Measurements from ENCODE around the gene HNRNPAB. TPM values are rescaled to one million over a fixed set of nuclear protein-coding genes. Genes with fewer than 3 reads are reported as not detected.
A peak's percentile ranks its signal among the peaks of the same experiment; 100 is the strongest.
"Not testable (repeated sequence)": the region's sequence is repeated elsewhere in the genome, so short reads cannot be mapped to it uniquely, and the experiment has no call there.

The HNRNPAB gene
- total RNA-seq, 1 donor from 2014 or later, result 466 TPM

DNA sequence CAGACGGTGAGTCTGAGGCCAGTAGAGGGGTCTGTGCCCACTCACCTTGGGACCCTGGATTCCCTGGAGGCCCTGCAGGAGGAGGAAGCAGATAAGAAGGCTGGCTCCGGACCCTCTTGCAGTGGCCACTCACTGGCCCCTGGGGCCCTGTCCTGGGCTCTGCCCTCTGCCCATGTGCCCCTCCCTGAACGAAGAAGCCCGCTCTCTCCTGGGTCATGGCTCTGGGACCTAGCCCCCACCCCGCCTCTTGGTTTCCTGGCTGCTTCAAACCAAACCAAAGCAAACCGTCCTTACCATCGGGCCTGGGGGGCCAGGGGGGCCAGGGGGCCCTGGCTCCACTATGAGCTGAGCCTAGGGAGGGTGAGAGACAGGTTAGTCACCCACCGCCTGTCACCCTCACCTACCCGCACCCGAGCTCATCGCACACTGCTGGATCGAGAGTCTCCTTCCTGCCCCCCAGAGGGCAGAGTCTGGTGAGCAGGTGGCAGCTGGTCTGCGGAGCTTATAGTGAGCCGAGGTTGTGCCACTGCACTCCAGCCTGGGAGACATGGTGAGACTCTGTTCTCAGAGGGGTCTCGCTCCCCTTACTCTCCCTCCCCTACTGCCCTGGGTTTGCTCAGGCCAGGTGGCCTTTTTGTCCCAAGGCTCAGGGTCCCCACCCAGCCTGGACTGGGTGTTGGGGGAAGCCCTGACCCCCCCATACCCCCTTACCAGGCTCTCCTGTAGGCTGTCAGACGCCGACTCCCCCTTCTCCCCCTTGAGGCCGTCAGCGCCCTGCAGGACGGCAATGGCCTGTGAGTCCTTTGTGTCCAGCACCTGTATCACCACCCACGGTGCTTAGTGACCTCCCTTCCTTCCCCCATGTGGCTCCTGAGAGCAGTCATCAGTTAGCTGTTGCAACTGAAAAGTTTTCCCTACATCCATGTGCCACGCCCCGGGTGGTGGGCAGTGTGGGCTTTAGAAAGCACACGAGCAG, 43.4 kb downstream of the HNRNPAB start:
- no peak overlapping the region for H3K27ac Mint-ChIP-seq (ENCODE audit: unreplicated experiment)
- no peaks in the 10 kb centered on the region for H3K27me3 Mint-ChIP-seq (ENCODE audit: low read depth)
- H3K36me3 Mint-ChIP-seq (ENCODE audit: low read depth), result no peaks in the 10 kb centered on the region
- H3K9me3 Mint-ChIP-seq, result no peaks in the 10 kb centered on the region
- DNase-seq (ENCODE audit: low read depth, low spot score), result no peak
- no peak overlapping the region for H3K4me3 Mint-ChIP-seq
- TF ChIP-seq, protein P1, sequence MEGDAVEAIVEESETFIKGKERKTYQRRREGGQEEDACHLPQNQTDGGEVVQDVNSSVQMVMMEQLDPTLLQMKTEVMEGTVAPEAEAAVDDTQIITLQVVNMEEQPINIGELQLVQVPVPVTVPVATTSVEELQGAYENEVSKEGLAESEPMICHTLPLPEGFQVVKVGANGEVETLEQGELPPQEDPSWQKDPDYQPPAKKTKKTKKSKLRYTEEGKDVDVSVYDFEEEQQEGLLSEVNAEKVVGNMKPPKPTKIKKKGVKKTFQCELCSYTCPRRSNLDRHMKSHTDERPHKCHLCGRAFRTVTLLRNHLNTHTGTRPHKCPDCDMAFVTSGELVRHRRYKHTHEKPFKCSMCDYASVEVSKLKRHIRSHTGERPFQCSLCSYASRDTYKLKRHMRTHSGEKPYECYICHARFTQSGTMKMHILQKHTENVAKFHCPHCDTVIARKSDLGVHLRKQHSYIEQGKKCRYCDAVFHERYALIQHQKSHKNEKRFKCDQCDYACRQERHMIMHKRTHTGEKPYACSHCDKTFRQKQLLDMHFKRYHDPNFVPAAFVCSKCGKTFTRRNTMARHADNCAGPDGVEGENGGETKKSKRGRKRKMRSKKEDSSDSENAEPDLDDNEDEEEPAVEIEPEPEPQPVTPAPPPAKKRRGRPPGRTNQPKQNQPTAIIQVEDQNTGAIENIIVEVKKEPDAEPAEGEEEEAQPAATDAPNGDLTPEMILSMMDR (conservative IDR thresholded peaks at IDR 0.05), result no peak
- no peaks in the 10 kb centered on the region for H3K4me1 Mint-ChIP-seq

DNA sequence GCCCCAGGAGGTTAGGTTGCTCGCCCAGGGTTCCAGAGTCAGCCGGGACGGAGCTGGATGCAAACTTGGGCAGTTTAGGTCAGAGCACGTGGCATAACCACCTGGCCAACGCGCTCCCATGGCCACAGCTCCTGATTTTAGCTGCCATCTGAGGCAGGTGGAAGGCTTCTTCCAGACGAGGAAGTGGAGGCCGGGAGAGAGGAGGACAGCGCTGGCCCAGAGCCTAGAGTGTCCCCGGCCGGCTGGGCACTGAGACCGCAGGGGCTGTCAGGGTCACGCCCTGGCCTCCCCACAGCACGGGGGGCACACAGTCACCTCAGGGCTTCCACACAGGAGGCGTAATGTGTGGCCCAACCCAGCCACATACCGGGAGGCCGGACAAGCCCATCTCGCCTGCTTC, 44.4 kb downstream of the HNRNPAB start:
- no peaks in the 10 kb centered on the region for H3K36me3 Mint-ChIP-seq (ENCODE audit: low read depth)
- H3K4me1 Mint-ChIP-seq, result no peaks in the 10 kb centered on the region
- no peak for DNase-seq (ENCODE audit: low read depth, low spot score)
- no peaks in the 10 kb centered on the region for H3K9me3 Mint-ChIP-seq
- TF ChIP-seq, protein P1 (conservative IDR thresholded peaks at IDR 0.05), result no peak
- H3K27me3 Mint-ChIP-seq (ENCODE audit: low read depth), result no peaks in the 10 kb centered on the region
- H3K27ac Mint-ChIP-seq (ENCODE audit: unreplicated experiment), result no peak overlapping the region
- no peak overlapping the region for H3K4me3 Mint-ChIP-seq

DNA sequence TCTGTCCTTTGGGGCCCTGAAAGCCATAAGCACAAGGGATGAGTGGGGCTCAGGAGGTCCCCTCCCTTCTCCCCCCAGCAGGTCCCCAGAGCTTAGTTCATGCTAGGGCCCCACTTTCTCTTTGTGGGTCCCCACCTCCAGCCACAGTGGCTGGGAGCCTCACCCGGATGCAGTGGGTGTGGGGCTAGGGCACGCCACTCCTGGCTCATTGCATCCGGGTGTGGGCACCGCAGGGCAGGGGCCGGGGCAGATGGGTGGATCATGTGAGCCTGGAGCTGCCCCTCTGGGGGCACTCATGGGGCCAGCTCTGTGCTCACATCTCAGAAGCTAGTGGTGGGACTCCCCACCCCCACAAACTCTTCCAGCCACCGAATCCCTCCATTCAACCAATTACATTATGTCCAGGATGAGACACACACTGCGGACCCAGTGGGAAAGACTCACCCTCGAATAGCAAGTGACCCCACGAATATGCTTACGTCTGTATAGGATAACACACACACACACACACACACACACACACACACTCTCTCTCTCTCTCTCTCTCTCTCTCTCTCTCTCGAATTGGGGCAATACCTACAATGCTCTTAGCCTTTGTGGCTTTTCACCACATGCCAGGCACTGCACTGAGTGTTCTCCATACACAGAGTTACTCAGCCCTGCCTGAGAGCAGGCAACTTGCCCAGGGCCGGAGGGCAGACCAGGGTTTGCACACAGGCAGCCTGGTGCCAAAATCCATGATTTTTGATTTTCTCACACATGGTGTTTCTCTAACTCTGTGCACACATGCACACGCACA, 45.1 kb downstream of the HNRNPAB start:
- no peaks in the 10 kb centered on the region for H3K36me3 Mint-ChIP-seq (ENCODE audit: low read depth)
- no peaks in the 10 kb centered on the region for H3K4me1 Mint-ChIP-seq
- H3K9me3 Mint-ChIP-seq, result no peaks in the 10 kb centered on the region
- peak overlapping the region; percentile 78 for H3K27ac Mint-ChIP-seq (ENCODE audit: unreplicated experiment)
- no peak for DNase-seq (ENCODE audit: low read depth, low spot score)
- TF ChIP-seq, protein P1 (conservative IDR thresholded peaks at IDR 0.05), result no peak
- H3K27me3 Mint-ChIP-seq (ENCODE audit: low read depth), result no peaks in the 10 kb centered on the region
- no peak overlapping the region for H3K4me3 Mint-ChIP-seq

DNA sequence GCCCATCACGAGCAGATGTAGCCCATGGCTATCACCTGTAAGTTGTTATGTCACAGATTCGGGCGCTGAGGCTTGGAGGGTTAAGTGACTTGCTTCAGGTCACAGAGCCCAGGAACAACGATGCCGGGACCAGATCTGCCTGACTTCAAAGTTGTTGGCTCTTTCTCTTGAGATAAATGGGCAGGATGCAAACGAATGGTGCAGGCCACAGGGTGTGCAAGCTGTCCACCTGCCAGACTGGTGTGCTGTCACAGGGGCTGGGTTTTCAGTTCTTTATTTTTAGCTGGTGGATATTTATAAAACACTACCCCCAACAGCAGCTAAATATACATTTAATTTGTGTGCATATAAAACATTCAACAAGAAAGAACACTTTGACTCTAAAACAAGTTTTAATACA, 45.9 kb downstream of the HNRNPAB start:
- Mint-ChIP-seq H3K4me3 (no peak overlapping the region), H3K9me3 (no peaks in the 10 kb centered on the region), H3K27ac (ENCODE audit: unreplicated experiment) (no peak overlapping the region), H3K27me3 (ENCODE audit: low read depth) (no peaks in the 10 kb centered on the region), H3K4me1 (no peaks in the 10 kb centered on the region), H3K36me3 (ENCODE audit: low read depth) (no peaks in the 10 kb centered on the region)
- no peak for DNase-seq (ENCODE audit: low read depth, low spot score)
- TF ChIP-seq, protein P1 (conservative IDR thresholded peaks at IDR 0.05), result no peak

DNA sequence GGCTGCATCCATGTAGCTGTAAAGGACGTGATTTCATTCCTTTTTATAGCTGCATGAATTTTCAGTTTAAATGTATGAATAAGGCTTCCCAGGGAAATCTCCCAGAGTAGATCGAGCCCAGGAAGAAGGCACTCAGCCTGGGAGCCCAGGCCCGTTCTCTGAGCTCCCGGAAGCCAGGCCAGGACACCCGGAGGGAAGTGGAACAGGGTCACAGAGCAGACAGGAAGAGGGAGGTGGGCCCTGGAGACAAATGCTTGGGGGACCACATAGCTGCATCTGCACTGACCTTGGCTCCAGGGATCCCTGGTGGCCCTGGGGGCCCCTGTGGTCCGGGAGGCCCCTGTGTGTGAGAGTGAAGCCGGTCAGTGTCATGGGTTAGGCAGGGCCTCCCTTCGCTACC, 47.9 kb downstream of the HNRNPAB start:
- Mint-ChIP-seq H3K4me3 (no peak overlapping the region), H3K9me3 (no peaks in the 10 kb centered on the region), H3K27me3 (ENCODE audit: low read depth) (no peaks in the 10 kb centered on the region), H3K4me1 (no peaks in the 10 kb centered on the region), H3K27ac (ENCODE audit: unreplicated experiment) (peak overlapping the region; percentile 71), H3K36me3 (ENCODE audit: low read depth) (no peaks in the 10 kb centered on the region)
- TF ChIP-seq, protein P1 (conservative IDR thresholded peaks at IDR 0.05), result no peak
- DNase-seq (ENCODE audit: low read depth, low spot score), result no peak

DNA sequence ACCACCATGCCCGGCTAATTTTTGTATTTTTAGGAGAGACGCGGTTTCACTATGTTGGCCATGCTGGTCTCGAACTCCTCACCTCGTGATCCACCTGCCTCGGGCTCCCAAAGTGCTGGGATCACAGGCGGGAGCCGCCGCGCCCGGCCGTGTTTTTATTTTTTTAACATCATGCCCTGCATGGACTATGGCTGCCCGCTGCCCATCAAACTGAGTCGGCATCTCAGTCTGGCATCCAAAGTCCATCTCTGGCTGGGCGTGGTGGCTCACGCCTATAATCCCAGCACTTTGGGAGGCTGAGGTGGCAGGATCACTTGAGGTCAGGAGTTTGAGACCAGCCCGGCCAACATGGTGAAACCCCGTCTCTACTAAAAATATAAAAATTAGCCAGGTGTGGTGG, 49.3 kb downstream of the HNRNPAB start:
- not testable (repeated sequence) for H3K4me1 Mint-ChIP-seq; H3K27me3 Mint-ChIP-seq (ENCODE audit: low read depth); H3K4me3 Mint-ChIP-seq; DNase-seq (ENCODE audit: low read depth, low spot score); H3K27ac Mint-ChIP-seq (ENCODE audit: unreplicated experiment); H3K36me3 Mint-ChIP-seq (ENCODE audit: low read depth); H3K9me3 Mint-ChIP-seq

Measured in neural crest cell (in vitro differentiated cells).